CD4-positive, alpha-beta T cell treated with Interleukin-21 for 1 hour (primary cell): Measurements from ENCODE around the gene ANKRD24.
"Not testable (repeated sequence)": the region's sequence is repeated elsewhere in the genome, so short reads cannot be mapped to it uniquely, and the experiment has no call there.

ENCODE experiments used
- DNase-seq: peaks from one replicate; pipeline ENCODE4 v3.0.0-alpha.2; 2020

ANKRD24 gene

GRCh38 chr19:4199699-4200293 lies 17.3 kb downstream of the ANKRD24 start:
- no peak for DNase-seq

- no peak for DNase-seq
Measured at GRCh38 chr19:4200940-4201542, 18.6 kb downstream of the ANKRD24 start.

- no peak for DNase-seq
Measured at GRCh38 chr19:4201798-4202197, 19.3 kb downstream of the ANKRD24 start.

DNA sequence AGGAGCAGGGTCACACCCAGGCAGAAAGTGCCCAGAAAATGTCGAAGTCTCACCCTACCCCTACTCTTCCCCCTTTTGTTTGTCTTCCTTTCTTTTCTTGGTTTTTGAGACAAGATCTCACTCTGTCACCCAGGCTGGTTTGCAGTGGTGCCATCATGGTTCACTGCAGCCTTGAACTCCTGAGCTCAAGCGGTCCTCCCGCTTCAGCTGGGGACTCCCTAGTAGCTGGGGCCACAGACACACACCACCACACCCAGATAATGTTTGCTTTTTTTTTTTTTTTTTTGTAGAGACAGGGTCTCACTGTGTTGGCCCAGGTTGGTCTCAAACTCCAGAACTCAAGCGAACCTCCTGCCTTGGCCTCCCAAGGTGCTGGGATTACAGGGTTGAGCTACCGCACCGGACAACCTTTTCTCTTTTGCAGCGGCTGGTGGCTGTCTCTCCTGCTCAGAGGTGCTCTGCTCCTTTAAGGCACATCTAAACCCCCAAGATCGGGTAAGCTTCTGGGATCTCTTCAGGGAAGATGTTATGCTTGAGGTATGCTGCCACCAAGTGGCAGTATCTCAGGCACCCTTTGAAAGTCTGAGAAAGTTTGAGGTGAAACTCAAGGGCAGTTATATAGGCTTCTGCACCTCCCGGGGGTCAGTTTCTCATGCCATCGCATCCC lies 24.5 kb downstream of the ANKRD24 start:
- no peak for DNase-seq

DNA sequence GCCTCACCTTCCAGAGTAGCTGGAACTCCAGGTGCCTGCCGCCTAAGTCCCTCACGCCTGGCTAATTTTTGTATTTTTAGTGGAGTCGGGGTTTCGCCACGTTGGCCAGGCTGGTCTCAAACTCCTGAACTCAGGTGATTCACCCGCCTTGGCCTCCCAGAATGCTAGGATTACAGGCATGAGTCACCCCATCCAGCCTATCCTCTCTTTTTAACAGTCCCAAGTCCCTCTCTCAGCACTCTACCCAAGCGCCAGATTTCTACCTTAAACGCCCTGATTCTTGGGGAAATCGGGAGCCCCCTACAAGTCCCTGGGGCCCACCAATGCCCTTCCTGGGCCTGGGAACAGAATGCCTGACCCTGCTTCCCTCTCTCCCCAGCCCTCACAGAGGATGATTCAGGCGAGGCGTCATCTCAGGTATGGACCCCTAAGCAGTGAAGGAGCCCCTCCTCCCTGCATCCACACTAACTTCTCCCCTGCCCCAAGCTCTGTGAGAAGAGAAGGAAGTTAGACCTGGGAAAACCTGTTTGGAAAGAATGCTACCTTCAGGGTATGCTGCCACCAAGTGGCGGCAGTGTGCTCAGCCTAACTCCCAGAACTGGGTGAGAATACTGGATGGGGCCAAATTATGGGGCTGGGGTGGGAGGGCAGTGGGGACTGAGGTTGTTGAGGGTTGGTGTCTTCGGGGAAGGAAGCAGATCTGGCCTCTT lies 26.1 kb downstream of the ANKRD24 start:
- no peak for DNase-seq

DNA sequence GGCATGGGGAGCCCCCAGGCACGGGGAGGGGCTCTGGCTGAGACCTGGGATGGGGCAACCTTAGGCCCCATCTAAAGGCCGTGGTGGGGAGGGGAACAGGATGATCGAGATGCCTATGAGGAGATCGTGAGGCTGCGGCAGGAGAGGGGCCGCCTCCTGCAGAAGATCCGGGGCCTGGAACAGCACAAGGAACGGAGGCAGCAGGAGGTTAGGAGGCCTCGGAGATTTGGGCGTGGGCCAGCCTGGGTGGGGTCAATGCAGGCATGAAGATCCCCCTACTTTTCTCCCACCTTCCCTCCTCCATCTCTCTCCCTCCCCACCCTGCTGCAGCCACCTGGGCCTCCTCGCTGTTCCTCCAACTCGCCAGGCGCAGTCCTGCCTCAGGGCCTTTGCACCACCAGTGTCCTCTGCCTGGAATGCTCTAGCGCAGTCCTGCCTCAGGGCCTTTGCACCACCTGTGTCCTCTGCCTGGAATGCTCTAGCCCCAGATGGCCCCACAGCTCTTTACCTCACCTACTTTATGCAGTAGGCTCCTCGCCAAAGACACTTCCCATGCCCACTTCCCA lies 27.8 kb downstream of the ANKRD24 start:
- no peak for DNase-seq

- no peak for DNase-seq
Measured at GRCh38 chr19:4213116-4213515, 30.6 kb downstream of the ANKRD24 start.

DNA sequence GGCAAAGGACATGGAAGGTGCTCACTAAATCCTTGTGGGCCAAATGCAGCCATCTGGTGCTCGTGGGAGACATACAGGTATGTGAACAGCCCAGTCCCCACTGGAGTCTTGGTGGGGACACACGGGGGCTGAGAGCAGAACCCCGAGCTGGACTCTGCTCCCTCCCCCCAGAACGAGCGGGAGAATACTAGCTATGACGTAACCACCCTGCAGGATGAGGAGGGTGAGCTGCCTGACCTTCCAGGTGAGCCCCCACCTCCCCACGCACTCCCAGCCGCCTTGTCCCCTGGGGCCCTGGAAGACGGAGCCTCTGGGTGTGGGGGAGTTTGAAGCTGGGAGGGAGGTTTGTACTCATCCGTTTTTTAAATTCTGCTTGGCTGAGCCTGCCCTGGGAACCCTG lies 33.3 kb downstream of the ANKRD24 start:
- no peak for DNase-seq

- no peak for DNase-seq
Measured at GRCh38 chr19:4216846-4217245, 34.4 kb downstream of the ANKRD24 start.

GRCh38 chr19:4217429-4218264 lies 35.2 kb downstream of the ANKRD24 start:
- no peak for DNase-seq

DNA sequence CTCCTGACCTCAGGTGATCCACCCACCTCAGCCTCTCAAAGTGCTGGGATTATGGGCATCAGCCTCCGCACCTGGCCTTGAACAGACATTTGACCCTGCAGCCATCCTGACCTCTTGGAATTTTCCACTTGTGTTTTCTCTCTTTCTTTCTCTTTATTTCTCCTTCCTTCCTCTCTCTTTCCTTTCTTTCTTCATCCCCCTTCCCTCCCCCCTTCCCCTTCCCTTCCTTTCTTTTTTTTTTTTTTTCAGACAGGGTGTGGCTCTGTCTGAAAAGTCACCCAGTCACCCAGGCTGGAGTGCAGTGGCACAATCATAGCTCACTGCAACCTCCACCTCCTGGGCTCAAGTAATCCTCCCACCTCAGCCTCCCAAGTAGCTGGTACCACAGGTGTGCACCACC lies 36.0 kb downstream of the ANKRD24 start:
- not testable (repeated sequence) for DNase-seq

GRCh38 chr19:4220188-4220587 lies 37.7 kb downstream of the ANKRD24 start:
- DNase-seq = no peak

DNA sequence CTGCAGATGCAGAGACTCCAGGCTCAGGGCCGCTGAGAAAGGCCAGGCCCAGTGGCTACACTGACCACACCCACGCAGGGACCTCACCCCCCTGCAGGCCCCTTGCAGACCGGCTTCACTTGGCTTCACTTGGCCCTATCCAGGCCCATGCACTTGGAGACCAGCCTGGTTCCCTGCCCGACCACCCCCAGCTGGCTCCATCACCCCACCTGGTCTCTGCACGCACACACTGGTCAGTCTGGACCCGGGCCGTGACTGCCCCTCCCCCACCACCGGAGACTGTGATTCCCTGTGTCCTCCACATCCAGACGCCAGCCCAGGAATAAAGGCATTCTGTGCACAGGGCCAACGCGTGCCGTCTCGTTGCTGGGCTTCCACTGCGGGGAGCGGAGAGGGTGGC lies 42.0 kb downstream of the ANKRD24 start:
- DNase-seq = no peak

GRCh38 chr19:4225885-4226284 lies 43.4 kb downstream of the ANKRD24 start:
- no peak for DNase-seq

DNA sequence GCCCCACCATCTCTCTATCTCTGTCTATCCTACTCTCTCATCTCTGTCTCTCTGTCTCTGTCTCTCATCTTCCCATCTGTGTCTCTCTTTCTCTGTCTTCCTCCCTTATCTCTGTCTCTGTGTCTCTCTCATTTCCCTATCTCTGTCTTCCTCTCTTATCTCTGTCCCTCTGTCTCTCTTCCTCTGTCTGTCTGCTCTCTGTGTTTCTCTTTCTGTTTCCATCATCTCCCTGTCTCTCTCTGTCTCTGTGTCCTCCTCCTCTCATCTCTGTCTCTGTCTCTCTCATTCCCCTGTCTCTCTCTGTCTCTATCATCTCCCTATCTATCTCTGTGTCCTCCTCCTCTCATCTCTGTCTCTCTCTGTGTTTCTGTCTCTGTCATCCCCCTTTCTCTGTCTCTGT lies 45.3 kb downstream of the ANKRD24 start:
- DNase-seq = no peak

DNA sequence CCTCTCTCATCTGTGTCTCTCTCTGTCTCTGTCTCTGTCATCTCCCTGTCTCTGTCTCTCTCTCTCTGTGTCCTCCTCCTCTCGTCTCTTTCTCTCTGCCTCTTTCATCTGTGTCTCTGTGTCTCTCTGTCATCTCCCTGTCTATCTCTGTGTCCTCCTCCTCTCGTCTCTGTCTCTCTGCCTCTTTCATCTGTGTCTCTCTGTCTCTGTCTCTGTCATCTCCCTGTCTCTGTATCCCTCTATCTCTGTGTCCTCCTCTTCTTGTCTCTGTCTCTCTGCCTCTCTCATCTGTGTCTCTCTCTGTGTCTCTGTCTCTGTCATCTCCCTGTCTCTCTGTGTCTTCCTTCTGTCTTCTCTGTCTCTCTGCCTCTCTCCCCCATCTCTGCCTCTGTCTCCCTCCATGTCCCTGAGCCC lies 46.3 kb downstream of the ANKRD24 start:
- DNase-seq = no peak

DNA sequence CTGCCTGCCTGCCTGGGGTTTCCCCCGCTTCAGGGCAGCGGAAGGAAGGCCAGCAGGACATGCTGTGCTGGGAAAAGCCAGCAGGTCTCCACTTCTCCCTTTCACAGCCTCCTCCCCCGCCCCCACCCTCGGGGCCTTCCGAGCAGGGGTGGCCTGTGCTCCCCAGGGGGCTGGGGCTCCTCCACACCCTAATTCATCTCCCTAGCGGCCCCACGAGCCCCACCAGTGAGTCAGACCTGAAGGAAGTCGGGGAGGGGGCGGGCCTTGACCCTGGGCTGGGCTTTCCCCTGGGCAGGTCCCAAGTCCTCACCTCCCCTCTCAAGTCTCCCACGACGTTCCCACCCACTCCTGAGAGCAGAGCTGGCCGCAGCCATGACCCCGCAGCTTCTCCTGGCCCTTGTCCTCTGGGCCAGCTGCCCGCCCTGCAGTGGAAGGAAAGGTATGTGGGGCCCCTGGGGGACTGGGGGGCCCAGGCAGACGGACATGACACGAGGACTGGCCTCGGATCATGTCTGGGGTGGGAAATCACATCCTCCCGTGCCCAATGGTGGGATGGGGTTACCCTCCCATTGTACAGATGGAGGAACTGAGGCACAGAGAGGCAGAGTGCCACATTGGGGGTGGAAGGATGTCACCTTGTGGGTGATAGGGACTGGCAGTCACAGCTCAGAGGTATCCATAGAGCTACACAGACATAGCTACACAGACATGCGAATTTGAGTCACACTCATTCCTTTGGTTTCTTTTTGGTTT lies 46.9 kb downstream of the ANKRD24 start, which contains the start of gene EBI3:
TSS of gene EBI3 (plus strand) at position 345 of the 753 bp plus-strand sequence. CDS start at position 373, 28 bp downstream.
- DNase-seq = no peak

GRCh38 chr19:4230237-4230636 lies 47.7 kb downstream of the ANKRD24 start:
- DNase-seq = not testable (repeated sequence)

DNA sequence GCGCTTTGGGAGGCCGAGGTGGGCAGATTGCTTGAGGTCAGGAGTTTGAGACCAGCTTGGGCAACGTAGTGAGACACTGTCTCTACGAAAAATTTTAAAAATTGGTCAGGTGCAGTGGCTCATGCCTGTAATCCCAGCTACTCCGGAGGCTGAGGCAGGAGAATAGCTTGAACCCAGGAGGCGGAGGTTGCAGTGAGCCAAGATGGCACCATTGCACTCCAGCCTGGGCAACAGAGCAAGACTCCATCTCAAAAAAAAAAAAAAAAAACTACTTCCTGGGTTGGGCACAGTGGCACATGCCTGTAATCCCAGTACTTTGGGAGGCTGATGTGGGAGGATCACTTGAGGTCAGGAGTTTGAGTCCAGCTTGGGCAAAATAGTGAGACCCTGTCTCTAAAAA lies 49.0 kb downstream of the ANKRD24 start:
- DNase-seq = not testable (repeated sequence)

- not testable (repeated sequence) for DNase-seq
Measured at GRCh38 chr19:4232139-4232538, 49.6 kb downstream of the ANKRD24 start.

DNA sequence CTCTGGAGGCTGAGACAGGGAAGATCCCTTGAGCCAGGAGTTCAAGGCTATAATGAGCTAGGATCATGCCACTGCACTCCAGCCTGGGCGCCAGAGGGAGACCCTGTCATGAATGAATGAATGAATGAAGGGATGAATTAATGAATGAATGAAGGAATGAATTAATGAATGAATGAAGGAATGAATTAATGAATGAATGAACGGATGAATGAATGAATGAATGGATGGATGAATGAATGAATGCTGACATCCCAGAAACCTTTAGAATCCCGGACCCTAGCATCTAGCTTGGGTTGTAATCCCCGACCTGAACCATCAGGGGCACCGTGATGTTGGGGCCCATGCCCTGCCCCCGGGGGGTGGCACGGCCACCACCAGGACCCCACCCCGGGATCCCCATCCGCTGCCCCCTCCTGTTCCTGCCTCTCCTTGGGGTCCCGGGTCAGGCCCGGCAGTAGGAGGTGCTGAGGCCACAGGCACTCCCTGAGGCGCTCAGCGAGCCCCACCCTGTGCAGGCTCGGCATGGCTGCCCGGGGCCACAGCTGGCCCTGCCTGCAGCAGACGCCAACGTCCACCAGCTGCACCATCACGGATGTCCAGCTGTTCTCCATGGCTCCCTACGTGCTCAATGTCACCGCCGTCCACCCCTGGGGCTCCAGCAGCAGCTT lies 50.3 kb downstream of the ANKRD24 start:
- no peak for DNase-seq
